Epidermal melanocyte (primary cell): ENCODE results near the gene STIM1.
"Not testable (repeated sequence)": the region's sequence is repeated elsewhere in the genome, so short reads cannot be mapped to it uniquely, and the experiment has no call there.

Source experiments
- DNase-seq: peaks from one replicate; pipeline ENCODE4 v3.0.0; 2011; ENCODE audit warnings: low spot score; ENCODE audit not compliant: insufficient read length

Gene STIM1

DNA sequence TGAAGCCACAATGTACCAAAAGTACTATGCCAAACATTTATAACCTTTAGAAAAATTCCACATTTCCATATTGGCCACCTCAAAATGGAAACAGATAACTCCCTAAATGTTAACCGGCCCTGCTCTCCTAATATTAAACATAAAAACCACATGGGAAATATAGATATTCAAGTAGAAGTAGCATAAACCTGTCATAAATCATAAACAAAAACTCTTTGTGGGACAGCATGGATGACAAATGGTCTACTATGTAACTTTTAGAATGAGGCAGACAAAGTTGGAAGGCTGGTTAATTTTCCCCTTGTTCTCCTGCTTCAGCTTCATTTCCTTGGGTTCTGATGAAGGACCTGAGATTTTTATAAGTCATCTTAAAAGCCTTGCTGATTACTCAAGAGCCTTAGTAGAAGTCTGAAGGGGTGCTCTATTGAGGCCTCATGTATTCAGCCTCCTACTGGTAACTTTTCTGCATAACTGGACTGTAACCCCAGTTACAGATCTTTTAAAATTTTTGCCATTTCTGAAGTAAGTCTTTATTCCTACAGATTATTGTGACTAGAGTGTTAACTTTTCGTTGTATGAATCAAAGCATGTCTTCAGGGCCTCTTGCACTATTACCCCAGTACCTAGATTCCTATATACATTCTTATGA lies 116.4 kb downstream of the STIM1 start:
- DNase-seq: no peak

- no peak for DNase-seq
These were observed 117.0 kb downstream of the STIM1 start for GRCh38 chr11:3972431-3972830.

DNA sequence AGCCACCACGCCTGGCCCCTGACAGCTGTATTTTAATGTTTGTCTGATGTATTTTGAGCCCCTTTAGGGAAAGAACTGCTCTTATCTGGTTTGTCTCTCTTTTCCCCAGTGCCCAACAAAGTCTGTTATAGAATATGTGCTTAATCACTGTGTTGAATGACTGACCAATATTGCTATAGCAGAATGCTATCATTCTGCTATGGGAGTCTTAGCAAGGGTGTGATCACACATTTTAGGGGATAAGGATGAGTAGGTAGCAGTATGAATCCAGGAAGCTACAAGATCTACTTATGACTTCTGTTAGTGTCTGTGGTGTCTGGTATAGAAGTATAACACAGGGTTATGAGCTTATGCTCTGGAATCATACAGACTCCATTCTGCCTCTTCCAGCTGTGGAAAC lies 121.6 kb downstream of the STIM1 start:
- no peak for DNase-seq

- no peak for DNase-seq
These were observed 125.7 kb downstream of the STIM1 start for GRCh38 chr11:3981084-3981633.

DNA sequence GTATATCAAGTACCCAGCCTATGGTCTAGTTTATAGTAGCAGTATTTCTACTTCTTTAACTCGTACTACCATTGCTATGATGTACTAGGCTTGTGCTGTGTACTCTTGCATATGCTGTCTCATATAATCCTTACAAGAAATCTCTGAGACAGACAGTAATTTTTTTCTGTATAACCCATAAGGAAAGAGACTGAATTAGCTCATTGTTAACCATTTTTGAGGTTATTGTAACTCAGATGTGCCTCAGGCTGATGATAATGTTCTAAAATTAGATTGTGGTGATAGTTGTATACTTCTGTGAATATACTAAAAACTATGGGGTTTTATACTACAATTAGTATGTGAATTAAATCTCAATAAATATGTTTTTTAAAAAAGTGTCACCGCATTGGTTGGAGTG lies 127.0 kb downstream of the STIM1 start:
- peak; percentile 72 for DNase-seq

- DNase-seq: no peak
These were observed 127.6 kb downstream of the STIM1 start for GRCh38 chr11:3983101-3983500.

DNA sequence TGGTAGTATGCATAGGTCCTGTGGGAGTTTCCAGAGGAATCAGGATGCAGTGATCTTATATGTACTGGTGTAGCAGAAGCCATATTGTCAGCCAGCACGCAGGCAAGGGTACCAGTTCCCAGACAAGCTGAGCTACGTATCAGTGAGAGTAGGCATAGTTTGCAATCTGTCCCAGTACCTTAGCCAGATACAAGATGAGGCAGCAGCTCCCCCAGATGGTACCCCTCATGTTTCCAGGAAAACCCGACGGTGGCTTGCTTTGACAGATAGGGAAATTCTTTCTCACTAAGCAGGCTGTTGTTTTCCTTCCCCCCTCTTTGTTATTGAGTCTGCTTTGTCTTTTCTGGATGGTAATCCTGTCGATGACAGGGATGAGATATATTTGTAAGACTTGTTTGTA lies 129.4 kb downstream of the STIM1 start:
- DNase-seq: no peak

DNA sequence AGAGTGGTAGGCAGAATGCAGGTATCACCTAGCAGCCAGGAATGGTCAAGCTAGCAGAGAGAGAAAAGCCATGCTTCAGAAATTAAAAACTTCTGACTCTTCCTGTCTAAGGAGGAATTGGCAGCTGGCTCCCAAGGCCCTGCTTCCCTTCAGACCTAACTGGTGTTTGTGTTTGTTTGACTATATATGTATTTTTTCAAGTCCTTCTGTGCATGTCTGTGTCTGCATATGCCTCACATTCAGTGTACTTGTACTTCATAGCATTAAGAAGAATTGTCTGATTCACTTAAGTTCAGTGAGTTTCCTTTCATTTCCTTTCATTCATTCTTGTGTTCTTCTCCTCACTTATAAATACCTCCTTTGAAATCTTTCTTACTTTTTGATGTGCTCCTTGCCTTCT lies 130.2 kb downstream of the STIM1 start:
- no peak for DNase-seq

GRCh38 chr11:3986301-3986700 lies 130.8 kb downstream of the STIM1 start:
- DNase-seq: no peak

- no peak for DNase-seq
These were observed 133.9 kb downstream of the STIM1 start for GRCh38 chr11:3989276-3989920.

GRCh38 chr11:3989921-3990290 lies 134.4 kb downstream of the STIM1 start:
- DNase-seq: no peak

DNA sequence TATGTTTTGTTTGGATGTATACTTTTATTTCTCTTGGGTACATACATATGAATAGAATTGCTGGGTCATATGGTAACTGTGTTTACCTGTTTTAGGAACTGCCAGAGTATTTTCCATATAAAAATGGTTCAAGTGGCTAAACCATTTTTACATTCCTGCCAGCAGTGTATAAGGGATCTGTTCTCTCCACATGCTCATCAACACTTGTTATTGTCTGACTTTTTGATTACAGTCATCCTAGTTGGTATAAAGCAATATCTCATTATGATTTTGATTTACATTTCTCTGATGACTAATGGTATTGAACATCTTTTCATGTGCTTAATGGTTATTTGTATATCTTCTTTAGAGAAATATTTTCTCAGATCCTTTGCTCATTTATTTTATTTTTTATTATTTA lies 134.9 kb downstream of the STIM1 start:
- DNase-seq: no peak

DNA sequence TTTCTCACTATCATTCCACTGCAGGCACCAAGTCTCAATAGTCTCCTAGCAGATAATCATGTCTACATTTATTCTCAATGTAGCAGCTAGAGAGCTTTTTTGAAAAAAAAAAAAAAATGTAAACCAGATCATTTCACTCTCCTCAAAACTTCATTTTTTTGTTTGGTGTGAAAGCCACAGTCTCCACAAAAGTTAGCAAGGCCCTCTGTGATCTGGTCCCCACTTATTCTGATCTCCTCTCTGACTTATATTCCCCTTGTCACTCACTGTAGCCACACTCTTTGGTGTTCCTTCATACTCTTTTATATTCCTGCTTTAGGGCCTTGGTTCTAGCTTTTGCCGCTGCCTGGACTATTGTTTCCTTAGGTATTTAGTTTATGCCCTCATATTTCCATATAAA lies 137.5 kb downstream of the STIM1 start:
- DNase-seq: no peak

- no peak for DNase-seq
These were observed 138.7 kb downstream of the STIM1 start for GRCh38 chr11:3994030-3994640.

DNA sequence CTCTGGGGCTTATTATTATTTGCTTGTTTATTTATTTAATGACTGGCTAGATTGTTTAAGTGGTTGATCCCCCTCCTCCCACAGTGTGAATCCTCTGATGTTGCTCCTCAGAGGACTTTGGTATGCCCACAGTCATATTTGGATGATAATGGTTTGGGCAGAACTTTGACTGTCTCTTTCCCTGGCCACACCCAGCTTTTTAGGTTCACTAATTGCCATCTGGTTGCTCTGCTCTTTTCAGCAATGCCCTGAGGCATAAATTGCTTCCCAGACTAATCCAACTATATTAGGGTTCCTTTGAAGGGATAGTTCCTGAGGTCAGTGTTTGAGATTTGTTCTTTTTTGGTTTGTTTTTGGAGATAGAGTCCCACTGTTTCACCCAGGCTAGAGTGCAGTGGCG lies 139.8 kb downstream of the STIM1 start:
- DNase-seq: no peak

- no peak for DNase-seq
These were observed 140.6 kb downstream of the STIM1 start for GRCh38 chr11:3995949-3996554.

DNA sequence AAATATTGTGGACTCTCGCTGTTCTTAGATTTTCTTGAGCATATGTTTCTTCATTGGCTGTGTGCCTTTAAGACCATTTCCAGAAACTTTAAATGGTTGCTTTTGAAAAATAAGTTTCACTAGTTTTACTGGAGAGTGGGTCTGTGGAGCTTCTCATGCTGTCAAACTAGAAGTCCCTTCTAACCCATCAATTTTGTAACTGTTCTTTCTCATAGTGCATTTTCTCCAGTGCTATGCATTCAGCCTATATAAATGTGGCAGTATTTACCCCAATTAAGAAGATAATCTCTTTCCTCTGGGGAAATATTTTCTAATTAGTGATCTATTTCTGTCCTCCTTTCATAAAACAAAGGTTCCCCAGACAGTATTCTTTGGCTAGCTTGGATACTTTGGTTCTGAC lies 141.2 kb downstream of the STIM1 start:
- DNase-seq: no peak

DNA sequence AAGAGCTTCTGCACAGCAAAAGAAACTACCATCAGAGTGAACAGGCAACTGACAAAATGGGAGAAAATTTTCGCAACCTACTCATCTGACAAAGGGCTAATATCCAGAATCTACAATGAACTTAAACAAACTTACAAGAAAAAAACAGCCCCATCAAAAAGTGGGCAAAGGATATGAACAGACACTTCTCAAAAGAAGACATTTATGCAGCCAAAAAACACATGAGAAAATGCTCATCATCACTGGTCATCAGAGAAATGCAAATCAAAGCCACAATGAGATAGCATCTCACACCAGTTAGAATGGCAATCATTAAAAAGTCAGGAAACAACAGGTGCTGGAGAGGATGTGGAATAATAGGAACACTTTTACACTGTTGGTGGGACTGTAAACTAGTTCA lies 149.3 kb downstream of the STIM1 start:
- DNase-seq: not testable (repeated sequence)

GRCh38 chr11:4006946-4007680 lies 151.6 kb downstream of the STIM1 start:
- DNase-seq: no peak

- DNase-seq: no peak
These were observed 152.7 kb downstream of the STIM1 start for GRCh38 chr11:4008116-4008515.

GRCh38 chr11:4016602-4017001 lies 161.1 kb downstream of the STIM1 start:
- not testable (repeated sequence) for DNase-seq

- DNase-seq: no peak
These were observed 161.7 kb downstream of the STIM1 start for GRCh38 chr11:4017129-4017528.
